ENCODE data around the gene TMEM229A. TPM values are rescaled to one million over a fixed set of nuclear protein-coding genes. Genes with fewer than 3 reads are reported as not detected.
A peak's percentile ranks its signal among the peaks of the same experiment; 100 is the strongest.
"Not testable (repeated sequence)": the region's sequence is repeated elsewhere in the genome, so short reads cannot be mapped to it uniquely, and the experiment has no call there.

Gene TMEM229A
- total RNA-seq, 1 donor from 2014 or later, result 0.24 TPM

DNA sequence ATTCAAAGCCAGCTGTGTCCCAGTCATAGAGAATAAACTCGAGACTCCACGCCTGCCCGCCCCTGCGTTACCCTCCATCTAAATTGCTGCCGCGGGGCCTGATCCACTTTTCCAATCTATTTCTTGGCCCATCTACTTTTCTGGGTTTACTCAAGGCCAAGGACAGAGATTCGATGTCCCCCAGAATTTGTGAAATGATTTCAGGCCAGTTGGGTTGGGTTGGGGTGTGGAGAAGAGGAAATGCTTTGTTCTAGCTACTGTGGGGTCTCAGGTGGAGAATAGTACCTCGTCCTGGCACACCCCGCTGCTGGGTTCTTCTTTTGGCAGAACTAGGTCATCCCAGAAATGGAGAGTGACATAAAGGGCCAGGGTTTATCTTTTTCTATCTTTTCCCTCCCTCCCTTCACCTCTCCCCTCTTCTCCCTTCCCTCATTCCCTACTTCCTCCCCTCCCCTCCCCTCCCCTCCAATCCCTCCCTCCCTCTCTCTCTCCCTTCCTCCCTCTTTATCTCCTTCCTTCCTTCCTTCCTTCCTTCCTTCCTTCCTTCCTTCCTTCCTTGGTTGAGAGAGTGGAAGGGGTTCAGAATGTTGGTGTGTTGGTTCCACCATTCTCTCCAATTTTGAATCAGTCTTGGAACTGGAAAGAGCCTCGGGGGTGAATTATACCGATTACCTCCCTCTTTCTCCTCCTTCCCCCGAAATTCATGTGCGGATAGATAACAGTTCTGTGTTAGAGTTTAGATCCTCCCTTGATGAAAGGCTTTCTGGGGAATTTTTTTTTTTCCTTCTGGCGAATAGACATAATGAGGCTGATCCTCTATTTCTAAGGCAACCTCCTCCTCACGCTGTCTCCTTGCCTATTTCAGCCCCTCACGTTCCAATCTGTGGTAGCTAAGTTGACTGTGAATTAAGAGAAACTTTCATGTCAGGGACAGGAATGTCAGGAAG is 1.2 kb upstream of the TMEM229A start:
- DNase-seq (ENCODE audit: low spot score), result no peak
- intact Hi-C loops (cut with DNase I), result no loop called here

DNA sequence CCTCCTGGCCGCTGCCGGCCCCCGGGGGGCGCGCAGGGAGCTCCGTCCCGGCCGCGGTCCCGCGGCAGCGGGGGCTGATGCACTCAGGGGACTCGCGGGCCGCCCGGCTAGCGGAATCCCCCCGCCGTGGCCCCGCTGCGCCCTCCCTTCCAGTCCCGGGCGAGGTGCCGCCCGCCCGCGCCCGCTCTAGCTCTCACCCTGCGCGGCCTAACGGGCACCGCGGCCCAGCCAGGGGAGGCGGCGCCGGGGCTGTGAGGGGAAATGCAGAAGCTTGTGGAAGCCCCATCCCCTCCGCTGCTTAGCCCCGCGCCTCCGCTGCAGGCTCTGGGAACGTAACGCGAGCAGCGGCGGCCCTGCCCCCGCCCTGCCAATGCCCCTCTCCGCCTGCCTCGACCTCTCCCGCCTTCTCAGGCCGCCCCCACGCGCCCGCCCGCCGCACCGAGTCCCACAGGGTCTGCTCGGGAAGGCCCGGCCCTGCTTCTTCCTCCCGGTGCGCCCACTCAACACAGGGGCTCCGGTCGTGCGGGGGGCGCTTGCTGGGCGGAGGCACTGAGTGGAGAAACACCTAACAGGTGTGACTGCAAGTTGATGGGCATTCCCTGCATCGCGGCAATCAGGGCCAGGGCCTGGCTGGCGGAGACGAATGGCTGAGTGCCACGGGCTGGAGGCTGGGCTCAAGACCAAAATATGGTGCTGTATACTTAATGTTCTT is 384 bp upstream of the TMEM229A start:
- peak; percentile 71 for DNase-seq (ENCODE audit: low spot score)
- intact Hi-C loops (cut with DNase I), result no loop called here

GRCh38 chr7:124031919-124032318 is 948 bp downstream of the TMEM229A start:
- intact Hi-C loops (cut with DNase I), result no loop called here
- DNase-seq (ENCODE audit: low spot score), result no peak

- intact Hi-C loops (cut with DNase I), result no loop called here
- DNase-seq (ENCODE audit: low spot score), result no peak
Measured at GRCh38 chr7:124031406-124031805, 1.5 kb downstream of the TMEM229A start.

DNA sequence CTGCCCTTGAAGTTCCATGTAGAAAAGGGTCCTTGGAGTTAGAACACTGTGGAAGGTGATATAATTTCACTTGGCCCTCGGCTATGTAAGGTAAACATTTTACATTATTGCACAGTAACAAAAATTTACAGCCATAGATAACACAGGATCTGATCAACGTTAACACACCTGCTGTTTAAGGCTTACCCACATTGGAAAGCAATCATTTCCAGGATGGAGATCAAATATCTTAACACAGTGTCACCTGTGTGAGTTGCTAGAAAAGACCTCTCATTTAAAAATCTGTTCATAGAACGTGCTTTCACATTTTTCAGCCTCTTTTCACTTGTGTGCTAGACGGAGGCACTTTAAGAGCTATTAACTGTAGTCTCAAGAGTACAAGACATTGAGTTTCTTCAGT is 1.9 kb downstream of the TMEM229A start:
- DNase-seq (ENCODE audit: low spot score), result no peak
- intact Hi-C loops (cut with DNase I), result no loop called here

DNA sequence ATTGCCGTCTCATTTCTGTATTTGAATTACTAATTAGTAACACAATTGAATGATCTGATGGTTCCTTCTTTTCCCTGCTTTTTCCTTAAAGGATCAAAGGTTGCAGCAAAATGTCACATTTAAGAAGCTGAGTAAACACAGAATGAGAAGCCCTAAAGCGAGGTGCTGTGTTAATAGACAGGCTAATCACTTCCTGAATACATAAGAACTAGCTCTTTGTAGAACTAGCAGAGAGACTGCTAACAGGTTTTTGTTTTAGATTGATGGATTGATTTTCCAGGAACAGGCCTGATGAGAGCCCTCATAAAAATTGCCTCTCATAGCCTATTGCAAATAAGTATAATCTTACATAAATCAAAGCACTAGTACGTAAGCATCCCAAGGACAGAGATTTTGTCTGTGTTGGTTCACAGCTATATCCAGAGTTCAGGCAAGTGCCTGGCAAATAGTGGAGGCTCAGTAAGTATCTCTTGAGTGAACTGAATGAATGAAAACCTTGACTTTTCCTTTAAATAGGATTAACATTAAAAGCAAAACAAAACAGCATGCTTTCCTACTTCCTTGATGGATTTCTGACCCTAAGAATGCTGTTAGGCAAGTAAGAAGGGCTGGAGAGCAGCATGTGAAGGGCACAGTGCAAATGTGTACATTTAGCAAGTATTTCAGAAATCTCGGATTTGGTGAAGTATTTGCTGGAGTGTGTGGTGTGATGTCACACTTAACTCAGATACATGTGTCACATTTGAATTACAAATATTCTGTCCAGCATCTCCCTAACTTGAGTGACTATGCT is 3.3 kb downstream of the TMEM229A start:
- intact Hi-C loops (cut with DNase I), result no loop called here
- no peak for DNase-seq (ENCODE audit: low spot score)

DNA sequence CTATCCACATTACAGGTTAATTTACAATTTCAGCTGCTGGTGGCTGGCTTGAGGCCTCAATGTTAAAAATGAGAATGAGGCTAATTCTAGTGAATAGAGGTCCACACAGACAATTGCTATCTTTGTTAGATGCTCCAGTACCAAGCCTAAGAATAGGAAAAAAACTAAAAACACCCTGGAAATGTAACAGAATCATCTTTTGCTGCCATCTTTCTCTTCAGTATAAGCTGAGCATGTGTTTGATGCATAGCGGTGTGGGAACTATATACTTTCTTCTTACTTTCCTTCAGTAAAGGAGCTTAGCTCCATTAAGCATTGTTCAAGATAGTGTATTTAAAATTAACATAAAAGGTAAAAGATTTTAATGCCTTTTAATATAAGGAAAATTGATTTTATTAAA is 5.6 kb downstream of the TMEM229A start:
- intact Hi-C loops (cut with DNase I), result no loop called here
- DNase-seq (ENCODE audit: low spot score), result no peak

- DNase-seq (ENCODE audit: low spot score); intact Hi-C loops (cut with DNase I): not testable (repeated sequence)
Measured at GRCh38 chr7:124024329-124024728, 8.5 kb downstream of the TMEM229A start.

GRCh38 chr7:124022551-124022950 is 10.3 kb downstream of the TMEM229A start:
- no peak for DNase-seq (ENCODE audit: low spot score)
- intact Hi-C loops (cut with DNase I), result no loop called here

DNA sequence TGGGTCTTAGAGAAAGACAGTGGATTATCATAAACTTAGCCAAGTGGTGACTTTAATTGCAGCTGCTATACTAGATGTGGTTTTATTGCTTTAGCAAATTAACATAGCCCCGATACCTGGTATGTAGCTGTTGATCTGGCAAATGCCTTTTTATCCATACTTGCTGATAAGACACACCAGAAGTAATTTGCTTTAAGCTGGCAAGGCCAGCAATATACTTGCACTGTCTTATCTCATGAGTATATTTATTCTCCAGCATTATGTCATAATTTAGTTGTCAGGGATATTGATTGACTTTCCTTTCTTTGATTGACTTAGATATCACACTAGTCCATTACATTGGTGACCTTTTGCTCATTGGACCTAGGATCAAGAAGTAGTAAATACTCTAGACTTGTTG is 12.8 kb downstream of the TMEM229A start:
- DNase-seq (ENCODE audit: low spot score), result no peak
- intact Hi-C loops (cut with DNase I), result no loop called here

- DNase-seq (ENCODE audit: low spot score), result no peak
- intact Hi-C loops (cut with DNase I), result no loop called here
Measured at GRCh38 chr7:124013306-124013705, 19.6 kb downstream of the TMEM229A start.

DNA sequence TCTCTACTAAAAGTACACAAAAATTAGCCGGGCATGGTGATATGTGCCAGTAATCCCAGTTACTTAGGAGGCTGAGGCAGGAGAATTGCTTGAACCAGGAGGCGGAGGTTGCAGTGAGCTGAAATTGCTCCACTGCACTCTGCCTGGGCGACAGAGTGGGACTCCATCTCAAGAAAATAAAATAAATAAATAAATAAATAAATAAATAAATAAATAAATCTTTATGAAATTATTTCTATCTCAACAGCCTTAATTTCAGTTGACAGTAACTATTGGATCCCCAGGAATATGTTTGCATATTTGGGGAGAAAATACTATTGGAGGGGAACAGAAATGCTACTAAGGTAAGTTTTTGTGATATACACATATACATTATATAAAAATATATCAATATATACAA is 20.0 kb downstream of the TMEM229A start:
- intact Hi-C loops (cut with DNase I), result no loop called here

GRCh38 chr7:124009321-124009720 is 23.5 kb downstream of the TMEM229A start:
- DNase-seq (ENCODE audit: low spot score), result no peak
- intact Hi-C loops (cut with DNase I), result no loop called here

More for the DNA sequence above, 20.0 kb downstream of the TMEM229A start:
- no peak for DNase-seq (ENCODE audit: low spot score)

GRCh38 chr7:124008296-124008695 is 24.6 kb downstream of the TMEM229A start:
- intact Hi-C loops (cut with DNase I); DNase-seq (ENCODE audit: low spot score): not testable (repeated sequence)

GRCh38 chr7:123999703-124000102 is 33.2 kb downstream of the TMEM229A start:
- no peak for DNase-seq (ENCODE audit: low spot score)
- intact Hi-C loops (cut with DNase I), result no loop called here

GRCh38 chr7:123998921-123999320 is 33.9 kb downstream of the TMEM229A start:
- intact Hi-C loops (cut with DNase I), result no loop called here
- DNase-seq (ENCODE audit: low spot score), result no peak

DNA sequence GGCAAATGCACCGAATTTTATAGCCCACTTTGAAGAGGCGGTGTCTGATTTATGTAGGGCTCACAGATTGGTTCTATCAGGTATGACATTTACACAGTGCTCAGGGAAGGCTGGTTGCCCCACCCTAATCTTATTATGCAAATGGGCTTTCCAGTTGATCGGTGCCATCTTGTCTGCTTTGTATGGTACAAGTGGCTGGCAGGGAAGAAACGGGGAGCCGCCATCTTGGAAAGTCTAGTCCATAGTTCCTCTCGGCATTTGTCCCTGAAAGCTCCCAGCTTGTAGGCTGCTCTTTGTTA is 36.6 kb downstream of the TMEM229A start:
- DNase-seq (ENCODE audit: low spot score), result no peak
- intact Hi-C loops (cut with DNase I), result no loop called here

GRCh38 chr7:123995617-123996326 is 37.1 kb downstream of the TMEM229A start:
- intact Hi-C loops (cut with DNase I), result no loop called here
- DNase-seq (ENCODE audit: low spot score), result no peak

DNA sequence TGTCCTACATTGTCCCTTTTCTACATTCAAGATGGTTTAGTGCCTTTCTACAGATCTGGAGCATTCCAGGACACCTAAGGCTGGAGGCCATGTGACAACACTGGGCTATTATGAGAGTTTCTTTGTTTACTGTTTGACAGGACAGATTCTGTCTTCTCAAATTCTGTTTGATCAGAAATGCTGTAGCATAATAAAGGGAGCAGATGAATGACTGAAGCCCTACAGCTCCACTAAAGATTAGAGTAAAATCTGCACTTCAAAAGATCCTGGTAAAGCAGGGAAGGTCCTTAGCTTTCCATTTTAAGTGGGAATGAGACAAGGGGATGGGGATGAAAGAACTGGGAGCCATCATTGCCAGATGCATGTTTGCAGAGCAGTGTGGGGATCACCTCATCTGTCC is 38.4 kb downstream of the TMEM229A start:
- no peak for DNase-seq (ENCODE audit: low spot score)
- intact Hi-C loops (cut with DNase I), result no loop called here

- intact Hi-C loops (cut with DNase I), result no loop called here
- no peak for DNase-seq (ENCODE audit: low spot score)
Measured at GRCh38 chr7:123993996-123994395, 38.9 kb downstream of the TMEM229A start.
